KBM-7 (cell line): Measurements from ENCODE around the gene SPECC1.
"Not testable (repeated sequence)": the region's sequence is repeated elsewhere in the genome, so short reads cannot be mapped to it uniquely, and the experiment has no call there.

Experiments used
- DNase-seq: peaks from one replicate; pipeline ENCODE4 v3.0.0-alpha.2; 2015
- in situ Hi-C: fragments of 300-500 bp; cut with MboI; formaldehyde crosslinking; loops from 2 replicates; pipeline ENCODE4 v1.14.3; 2020; ENCODE audit warnings: low sequenced_read_pairs, low pct_unique_long_range_greater_than_20kb, mixed read lengths

Gene SPECC1

DNA sequence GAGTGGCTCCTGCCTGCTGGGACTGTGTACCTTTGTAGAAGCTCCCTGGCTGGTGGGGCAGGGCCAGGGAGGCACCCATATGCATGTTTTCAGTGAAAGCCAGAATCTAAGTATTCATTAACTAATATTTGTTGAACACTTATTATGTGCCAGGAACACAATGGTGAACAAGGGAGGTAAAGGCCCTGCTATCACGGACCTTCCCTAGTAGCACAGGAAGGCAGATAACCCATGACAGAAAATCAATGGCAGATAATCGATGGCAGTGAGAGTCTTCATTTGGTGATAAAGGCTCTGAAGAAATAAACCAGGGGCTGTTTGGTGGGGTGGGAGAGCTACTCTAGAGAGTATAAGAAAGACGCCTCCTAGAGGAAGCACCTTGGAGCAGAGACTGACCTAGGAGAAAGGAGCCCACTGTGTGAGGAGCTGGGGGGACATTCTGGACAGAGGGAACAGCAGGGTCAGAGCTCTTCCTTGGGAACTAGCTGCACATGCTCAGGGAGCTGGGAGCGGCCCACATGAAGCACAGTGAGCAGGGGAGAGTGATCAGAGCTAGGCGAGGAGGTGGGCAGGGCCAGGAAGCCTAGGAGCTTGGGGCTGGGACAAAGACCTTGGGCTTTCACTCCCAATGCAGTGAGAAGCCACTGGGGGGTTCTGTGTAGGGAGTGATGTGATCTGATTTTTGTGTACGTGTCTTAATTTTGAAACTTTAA is 78.5 kb downstream of the SPECC1 start:
- in situ Hi-C loops = no loop called here
- DNase-seq = no peak

- DNase-seq = peak; percentile 10
- in situ Hi-C loops = no loop called here
These were observed 80.8 kb downstream of the SPECC1 start for GRCh38 chr17:20089756-20090547.

- DNase-seq = no peak
- in situ Hi-C loops = no loop called here
These were observed 82.2 kb downstream of the SPECC1 start for GRCh38 chr17:20091174-20092029.

GRCh38 chr17:20092261-20092867 is 83.2 kb downstream of the SPECC1 start:
- DNase-seq = no peak
- in situ Hi-C loops = no loop called here

DNA sequence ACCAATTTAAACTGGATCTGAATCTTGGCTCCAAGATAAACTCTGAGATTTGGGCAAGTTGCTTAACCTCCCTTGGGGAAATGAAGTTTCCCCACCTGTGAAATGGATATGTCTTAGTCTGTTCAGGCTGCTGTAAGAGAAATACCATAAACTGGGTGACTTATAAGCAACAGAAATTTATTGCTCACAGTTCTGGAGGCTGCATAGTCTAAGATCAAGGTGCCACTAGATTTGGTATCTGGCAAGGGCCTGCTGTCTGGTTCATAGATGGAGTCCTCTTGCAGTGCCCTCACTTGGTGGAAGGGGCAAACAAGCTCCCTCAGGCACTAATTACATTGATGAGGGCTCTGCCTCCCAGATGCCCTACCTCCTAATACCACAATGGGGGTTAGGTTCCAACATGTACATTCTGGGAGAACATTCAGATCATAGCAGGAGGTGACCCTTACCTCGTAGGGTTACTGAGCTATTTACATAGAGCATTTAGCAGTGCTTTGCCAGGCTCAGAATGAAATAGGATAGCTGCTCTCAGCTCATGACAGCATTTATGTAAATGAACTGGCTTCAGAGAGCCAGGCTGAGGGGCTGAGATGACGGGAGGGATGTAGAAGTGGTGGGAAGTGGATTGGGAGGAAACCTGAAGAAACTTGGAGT is 83.9 kb downstream of the SPECC1 start:
- in situ Hi-C loops = no loop called here
- DNase-seq = no peak

- in situ Hi-C loops = no loop called here
- no peak for DNase-seq
These were observed 85.6 kb downstream of the SPECC1 start for GRCh38 chr17:20094777-20095176.

GRCh38 chr17:20095336-20096080 is 86.3 kb downstream of the SPECC1 start:
- DNase-seq = peak; percentile 29
- in situ Hi-C loops = no loop called here

DNA sequence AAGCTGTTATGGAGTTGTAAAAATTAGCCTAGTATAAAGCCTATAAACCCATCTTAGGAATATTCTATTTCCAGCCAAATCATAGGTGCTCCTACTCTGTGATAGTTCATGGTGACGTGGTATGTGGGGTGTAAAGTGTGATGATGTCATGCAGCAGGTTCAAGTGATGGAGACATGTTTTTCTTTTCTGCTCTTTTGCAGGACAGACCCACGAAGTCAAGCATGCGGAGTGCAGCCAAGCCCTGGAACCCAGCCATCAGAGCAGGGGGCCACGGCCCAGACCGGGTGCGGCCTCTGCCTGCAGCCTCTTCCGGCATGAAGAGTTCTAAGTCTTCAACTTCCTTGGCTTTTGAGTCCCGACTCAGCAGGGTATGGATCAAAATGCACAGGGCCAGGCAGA is 87.3 kb downstream of the SPECC1 start:
- in situ Hi-C loops = no loop called here
- DNase-seq = no peak

- in situ Hi-C loops = no loop called here
- DNase-seq = no peak
These were observed 88.2 kb downstream of the SPECC1 start for GRCh38 chr17:20097330-20097729.

DNA sequence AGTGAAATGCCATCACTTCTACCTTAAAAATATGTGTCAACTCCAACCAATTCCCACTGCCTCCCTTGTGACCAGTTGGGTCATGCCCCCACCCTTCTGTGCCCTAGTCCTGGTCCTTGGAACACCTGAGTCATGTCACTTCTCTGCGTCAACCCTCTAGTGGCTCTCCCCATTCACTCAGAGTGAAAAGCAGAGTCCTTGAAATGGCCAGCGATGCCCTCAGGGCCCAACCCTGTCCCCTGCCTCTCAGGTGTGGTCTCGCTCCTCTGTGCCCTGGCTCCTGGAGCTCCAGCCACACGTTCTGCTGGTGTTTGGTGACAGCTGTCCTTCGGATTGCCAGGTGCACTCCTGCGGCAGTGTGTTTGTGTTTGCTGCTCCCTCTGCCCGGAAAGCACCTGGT is 89.2 kb downstream of the SPECC1 start:
- in situ Hi-C loops = no loop called here

DNA sequence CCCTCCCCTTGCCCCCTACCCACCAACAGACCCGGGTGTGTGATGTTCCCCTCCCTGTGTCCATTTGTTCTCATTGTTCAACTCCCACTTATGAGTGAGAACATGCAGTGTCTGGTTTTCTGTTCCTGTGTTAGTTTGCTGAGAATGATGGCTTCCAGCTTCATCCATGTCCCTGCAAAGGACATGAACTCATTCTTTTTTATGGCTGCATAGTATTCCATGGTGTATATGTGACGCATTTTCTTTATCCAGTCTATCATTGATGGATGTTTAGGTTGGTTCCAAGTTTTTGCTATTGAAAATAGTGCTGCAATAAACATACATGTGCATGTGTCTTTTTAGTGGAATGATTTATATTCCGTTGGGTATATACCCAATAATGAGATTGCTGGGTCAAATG is 91.6 kb downstream of the SPECC1 start:
- in situ Hi-C loops = loop anchor here (10.0 kb wide), 1 partner anchor 106 kb away; no protein-coding TSS in a partner anchor
- not testable (repeated sequence) for DNase-seq

More for the DNA sequence above, 89.2 kb downstream of the SPECC1 start:
- no peak for DNase-seq

DNA sequence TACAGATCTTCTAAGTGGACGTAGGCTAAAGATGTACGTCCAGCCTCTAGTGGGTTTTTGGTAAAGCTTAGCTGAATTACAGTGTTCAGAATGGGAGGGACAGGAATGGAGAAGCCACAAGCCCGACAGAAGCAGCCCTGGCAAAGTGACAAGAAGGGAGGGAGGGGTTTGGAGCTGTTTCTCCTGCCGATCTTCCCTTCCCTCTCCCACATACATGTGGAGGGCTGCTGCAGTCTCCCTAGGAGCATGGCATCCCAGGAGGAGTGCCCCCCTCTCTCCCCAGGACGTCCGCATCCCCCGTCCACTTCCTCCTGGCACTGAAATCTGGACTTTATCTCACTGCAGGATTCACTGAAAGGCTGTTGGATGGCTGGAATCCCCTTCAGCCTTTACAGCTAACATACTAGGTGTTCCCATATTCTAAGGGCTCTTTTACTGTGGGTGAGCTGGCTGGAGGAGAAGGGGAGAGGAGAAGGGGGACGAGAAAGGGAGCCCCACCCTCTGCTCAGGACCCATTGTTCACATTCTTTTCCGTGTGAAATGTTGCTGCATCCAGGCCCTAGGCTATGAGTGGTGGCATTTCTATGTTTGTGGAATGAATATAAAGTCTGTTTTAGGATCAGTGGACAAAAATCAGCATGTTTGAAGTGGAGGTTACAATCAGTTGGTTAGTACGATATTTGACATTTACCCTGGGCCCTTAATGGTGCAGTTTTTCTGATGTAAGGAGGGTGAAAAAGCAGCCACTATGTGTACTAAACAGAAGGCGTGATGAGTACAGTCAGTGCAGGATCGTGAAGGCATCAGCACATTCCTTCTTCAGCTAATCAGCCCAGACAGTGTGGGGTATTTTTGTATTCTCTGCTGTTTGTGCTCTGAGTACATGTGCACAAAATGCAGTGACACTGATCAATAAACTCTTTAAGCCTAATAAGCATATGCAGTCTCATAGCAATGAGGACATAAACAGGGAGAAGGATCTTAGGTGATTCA is 94.6 kb downstream of the SPECC1 start:
- in situ Hi-C loops = loop anchor here (10.0 kb wide), 1 partner anchor 109 kb away; no protein-coding TSS in a partner anchor
- no peak for DNase-seq

GRCh38 chr17:20105539-20106280 is 96.6 kb downstream of the SPECC1 start:
- in situ Hi-C loops = loop anchor here (10.0 kb wide), 1 partner anchor 111 kb away; no protein-coding TSS in a partner anchor

GRCh38 chr17:20106446-20106845 is 97.3 kb downstream of the SPECC1 start:
- DNase-seq = not testable (repeated sequence)
- in situ Hi-C loops = loop anchor here (10.0 kb wide), 1 partner anchor 112 kb away; no protein-coding TSS in a partner anchor

More at GRCh38 chr17:20105539-20106280, 96.6 kb downstream of the SPECC1 start:
- DNase-seq = no peak

DNA sequence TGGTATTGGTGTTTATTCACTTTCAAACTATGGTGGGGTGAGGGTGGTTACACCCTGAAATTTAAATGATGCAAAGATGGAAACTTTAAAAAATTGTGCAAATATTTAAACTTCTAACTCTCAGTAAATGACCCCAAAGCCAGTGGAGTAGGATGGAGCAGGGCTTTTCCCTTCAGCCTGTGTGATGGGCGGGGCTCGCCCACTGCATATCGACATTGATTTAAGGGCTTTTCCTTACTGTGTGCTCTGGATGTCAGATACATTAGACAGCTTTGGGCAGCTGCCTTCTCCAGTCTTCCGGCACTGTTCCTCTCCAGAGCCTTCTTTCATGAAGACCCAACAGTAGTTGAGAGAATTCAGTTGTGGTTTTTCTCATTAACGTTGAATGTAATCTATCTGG is 99.9 kb downstream of the SPECC1 start:
- no peak for DNase-seq
- in situ Hi-C loops = loop anchor here (10.0 kb wide), 1 partner anchor 114 kb away; no protein-coding TSS in a partner anchor

GRCh38 chr17:20111538-20111937 is 102.4 kb downstream of the SPECC1 start:
- in situ Hi-C loops = no loop called here
- DNase-seq = no peak
